Peyer's patch (tissue), 4 donors: ENCODE data around the gene C1GALT1C1. TPM values are rescaled to one million over a fixed set of nuclear protein-coding genes. Genes with fewer than 3 reads are reported as not detected.

Experiments used
- DNase-seq, 3 donors: peaks; one replicate each; pipeline ENCODE4 v3.0.0-alpha.2; 2017 to 2019
- H3K27ac ChIP-seq, 4 donors: fragments of 200-600 bp; sonication (generic); one replicate each; pipeline ENCODE4 v1.5.1; 2016 to 2019
- H3K27me3 ChIP-seq, 2 donors: fragments of 200-600 bp; sonication (generic); one replicate each; pipeline ENCODE4 v1.5.1; 2019
- H3K36me3 ChIP-seq, 3 donors: fragments of 200-600 bp; sonication (generic); one replicate each; pipeline ENCODE4 v1.5.1; 2016 to 2019
- H3K4me1 ChIP-seq, 4 donors: fragments of 200-600 bp; sonication (generic); one replicate each; pipeline ENCODE4 v1.5.1; 2016 to 2019
- H3K4me3 ChIP-seq, 4 donors: fragments of 200-600 bp; sonication (generic); 1 replicate in 3 of 4; 2 replicates in 1 of 4; pipeline ENCODE4 v1.5.1; 2016 to 2019; ENCODE audit warnings: mild to moderate bottlenecking in 1 of 4
- H3K9me3 ChIP-seq, 4 donors: fragments of 200-600 bp; sonication (generic); one replicate each; pipeline ENCODE4 v1.5.1; 2016 to 2019; ENCODE audit warnings: mild to moderate bottlenecking in 1 of 4
- POLR2A ChIP-seq, 2 donors: fragments of 450-650 bp; IDR thresholded peaks; one replicate each; pipeline ENCODE4 v1.5.1; 2017; ENCODE audit warnings: antibody characterized with exemption in 2 of 2, mild to moderate bottlenecking in 2 of 2, moderate library complexity in 2 of 2
- total RNA-seq, 4 donors: library from RNA; depleted of rRNA; stranded (reverse); fragments of >200 nt; gene quantifications; one replicate each; pipeline ENCODE4 v1.1.0, GENCODE V29; 2016
- TF ChIP-seq, protein P1 (sequence below), 6 experiments: fragments of 450-650 bp in 4 of 6; fragments of 200-600 bp in 2 of 6; sonication (generic) in 1 of 6; IDR thresholded peaks; one replicate each; pipeline ENCODE4 v1.5.1; 2017 to 2019; ENCODE audit warnings: antibody characterized with exemption in 6 of 6, mild to moderate bottlenecking in 3 of 6, moderate library complexity in 1 of 6

The C1GALT1C1 gene
- total RNA-seq, 4 donors from 2014 or later, result 9.9 to 31.7 (median 16.5) TPM

DNA sequence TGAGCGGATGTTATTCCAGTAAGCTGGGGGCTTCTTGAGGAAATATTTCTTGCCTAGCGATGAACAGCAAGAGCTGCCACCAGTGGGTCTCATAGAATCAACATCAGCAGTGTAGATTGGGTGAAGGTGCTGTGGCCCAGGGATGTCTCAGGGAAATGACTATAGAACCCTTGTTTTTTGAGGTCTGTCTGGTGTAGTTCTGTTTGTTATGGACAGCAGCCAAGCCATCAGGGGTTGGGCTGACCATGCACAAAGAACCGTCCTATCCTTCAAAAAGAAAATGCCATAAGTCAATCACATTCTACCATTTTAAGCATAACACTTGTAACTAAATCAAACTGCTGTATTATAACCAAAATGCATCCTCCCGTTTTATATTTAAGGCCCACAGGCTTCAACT, 17.3 kb upstream of the C1GALT1C1 start:
- H3K4me1 ChIP-seq, result no peaks in the 10 kb centered on the region
- no peak for TF ChIP-seq POLR2A (IDR thresholded peaks at IDR 0.05)
- TF ChIP-seq, protein P1, sequence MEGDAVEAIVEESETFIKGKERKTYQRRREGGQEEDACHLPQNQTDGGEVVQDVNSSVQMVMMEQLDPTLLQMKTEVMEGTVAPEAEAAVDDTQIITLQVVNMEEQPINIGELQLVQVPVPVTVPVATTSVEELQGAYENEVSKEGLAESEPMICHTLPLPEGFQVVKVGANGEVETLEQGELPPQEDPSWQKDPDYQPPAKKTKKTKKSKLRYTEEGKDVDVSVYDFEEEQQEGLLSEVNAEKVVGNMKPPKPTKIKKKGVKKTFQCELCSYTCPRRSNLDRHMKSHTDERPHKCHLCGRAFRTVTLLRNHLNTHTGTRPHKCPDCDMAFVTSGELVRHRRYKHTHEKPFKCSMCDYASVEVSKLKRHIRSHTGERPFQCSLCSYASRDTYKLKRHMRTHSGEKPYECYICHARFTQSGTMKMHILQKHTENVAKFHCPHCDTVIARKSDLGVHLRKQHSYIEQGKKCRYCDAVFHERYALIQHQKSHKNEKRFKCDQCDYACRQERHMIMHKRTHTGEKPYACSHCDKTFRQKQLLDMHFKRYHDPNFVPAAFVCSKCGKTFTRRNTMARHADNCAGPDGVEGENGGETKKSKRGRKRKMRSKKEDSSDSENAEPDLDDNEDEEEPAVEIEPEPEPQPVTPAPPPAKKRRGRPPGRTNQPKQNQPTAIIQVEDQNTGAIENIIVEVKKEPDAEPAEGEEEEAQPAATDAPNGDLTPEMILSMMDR (IDR thresholded peaks at IDR 0.05), result no peak
- no peak overlapping the region for H3K4me3 ChIP-seq
- no peaks in the 10 kb centered on the region for H3K9me3 ChIP-seq
- no peak overlapping the region for H3K27ac ChIP-seq
- no peaks in the 10 kb centered on the region for H3K36me3 ChIP-seq
- no peak for DNase-seq
- no peaks in the 10 kb centered on the region for H3K27me3 ChIP-seq

DNA sequence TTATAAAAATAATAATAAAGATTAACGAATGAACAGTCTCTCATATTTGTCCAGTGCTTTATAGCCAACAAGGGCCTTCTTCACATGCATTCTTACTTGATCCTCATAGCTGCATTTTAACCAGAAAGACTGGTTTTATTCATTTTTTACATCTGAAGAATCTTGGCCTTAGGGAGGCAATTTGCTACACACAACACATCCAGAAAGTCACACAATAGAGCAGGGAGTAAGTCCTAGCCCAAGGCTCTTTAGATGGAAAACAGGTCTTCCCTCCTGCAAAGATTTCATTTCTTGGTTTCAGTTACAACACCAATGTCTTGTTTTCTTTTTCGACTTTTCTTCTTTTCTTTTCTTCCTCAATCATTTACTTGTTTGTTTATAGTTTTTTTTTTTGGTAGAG, 13.0 kb upstream of the C1GALT1C1 start:
- Histone ChIP-seq H3K36me3 (no peaks in the 10 kb centered on the region), H3K4me3 (no peak overlapping the region), H3K4me1 (no peaks in the 10 kb centered on the region), H3K27me3 (no peaks in the 10 kb centered on the region), H3K9me3 (no peaks in the 10 kb centered on the region), H3K27ac (no peak overlapping the region)
- DNase-seq, result no peak
- TF ChIP-seq POLR2A (IDR thresholded peaks at IDR 0.05), result no peak
- TF ChIP-seq, protein P1 (IDR thresholded peaks at IDR 0.05), result no peak

DNA sequence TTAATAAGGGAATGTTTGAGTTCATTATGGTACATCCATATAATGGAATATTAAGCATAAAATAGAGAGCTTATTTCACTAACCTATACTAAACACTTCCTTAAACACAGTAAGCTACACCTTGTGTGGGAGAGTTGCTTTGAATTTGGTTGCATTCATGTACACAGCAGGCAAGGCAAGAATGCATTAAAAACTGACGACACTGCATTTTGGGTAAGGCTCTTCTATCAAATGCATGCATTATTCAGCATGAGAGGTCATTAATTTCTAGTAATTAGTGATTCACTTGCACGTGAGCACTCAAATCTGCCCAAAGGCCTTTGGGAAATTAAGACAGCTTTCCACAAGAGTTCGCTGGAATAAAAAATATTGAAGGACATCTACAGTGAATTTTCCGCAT, 8.8 kb upstream of the C1GALT1C1 start:
- Histone ChIP-seq H3K4me3 (no peak overlapping the region), H3K27me3 (no peaks in the 10 kb centered on the region), H3K27ac (no peak overlapping the region), H3K4me1 (no peaks in the 10 kb centered on the region), H3K9me3 (no peaks in the 10 kb centered on the region), H3K36me3 (no peaks in the 10 kb centered on the region)
- TF ChIP-seq, protein P1 (IDR thresholded peaks at IDR 0.05), result no peak
- TF ChIP-seq POLR2A (IDR thresholded peaks at IDR 0.05), result no peak
- no peak for DNase-seq

- H3K36me3 ChIP-seq, result no peaks in the 10 kb centered on the region
- TF ChIP-seq POLR2A (IDR thresholded peaks at IDR 0.05), result no peak
- TF ChIP-seq, protein P1 (IDR thresholded peaks at IDR 0.05), result no peak
- no peak overlapping the region for H3K4me3 ChIP-seq
- H3K4me1 ChIP-seq, result no peaks in the 10 kb centered on the region
- no peaks in the 10 kb centered on the region for H3K27me3 ChIP-seq
- no peak overlapping the region for H3K27ac ChIP-seq
- no peaks in the 10 kb centered on the region for H3K9me3 ChIP-seq
- DNase-seq, result no peak
Measured at GRCh38 chrX:120625371-120625770, 4.5 kb downstream of the C1GALT1C1 start.

GRCh38 chrX:120617996-120618630, 11.7 kb downstream of the C1GALT1C1 start:
- DNase-seq, result no peak
- no peak for TF ChIP-seq POLR2A (IDR thresholded peaks at IDR 0.05)
- TF ChIP-seq, protein P1 (IDR thresholded peaks at IDR 0.05), result no peak
- no peak overlapping the region for H3K4me3 ChIP-seq
- H3K4me1 ChIP-seq, result no peaks in the 10 kb centered on the region
- no peak overlapping the region for H3K27ac ChIP-seq
- H3K27me3 ChIP-seq, result no peaks in the 10 kb centered on the region
- H3K9me3 ChIP-seq, result no peaks in the 10 kb centered on the region
- peaks cover 0 to 8% (median 0%) of the 10 kb centered on the region in 3 donors for H3K36me3 ChIP-seq

DNA sequence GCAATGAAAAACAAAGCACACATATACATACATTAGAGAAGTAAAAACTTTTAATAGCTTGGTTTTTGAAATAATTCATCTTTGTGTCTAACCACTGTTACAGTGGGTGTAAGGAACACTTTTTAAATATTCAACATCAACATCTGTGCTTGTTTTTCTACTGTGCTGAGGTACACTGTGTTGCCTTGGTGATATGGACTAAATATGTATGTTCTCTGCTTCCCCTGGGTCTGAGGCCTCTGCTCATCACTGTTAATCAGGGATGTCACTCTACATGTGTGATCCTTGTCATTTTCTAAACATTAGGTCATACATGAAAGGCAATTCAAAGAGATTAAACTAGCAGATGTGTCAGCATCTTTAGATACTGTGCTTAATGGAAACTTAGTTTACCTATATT, 15.0 kb downstream of the C1GALT1C1 start:
- Histone ChIP-seq H3K36me3 (peaks cover 0 to 8% (median 0%) of the 10 kb centered on the region in 3 donors), H3K9me3 (no peaks in the 10 kb centered on the region), H3K4me3 (no peak overlapping the region), H3K4me1 (no peaks in the 10 kb centered on the region), H3K27ac (no peak overlapping the region), H3K27me3 (no peaks in the 10 kb centered on the region)
- DNase-seq, result no peak
- no peak for TF ChIP-seq POLR2A (IDR thresholded peaks at IDR 0.05)
- TF ChIP-seq, protein P1 (IDR thresholded peaks at IDR 0.05), result no peak
